Endothelial cell of umbilical vein (primary cell): ENCODE results near the gene ZSCAN16. TPM values are rescaled to one million over a fixed set of nuclear protein-coding genes. Genes with fewer than 3 reads are reported as not detected.
"Not testable (repeated sequence)": the region's sequence is repeated elsewhere in the genome, so short reads cannot be mapped to it uniquely, and the experiment has no call there.

Experiments
- BruUV-seq: library from RNA; stranded (reverse); fragments of 400-500 nt; replicated peaks from 2 replicates; lab custom pipeline; 2021; lab: Mats Ljungman, UMichigan
- CTCF ChIA-PET: fragments of 300-600, 350-600 bp; sonication (Branson Sonifier 250); formaldehyde crosslinking; loops from one replicate; lab custom pipeline; 2021; ENCODE audit warnings: antibody characterized with exemption, inconsistent platforms; lab: Charles Lee
- POLR2A ChIA-PET: fragments of 300-600, 350-600 bp; sonication (Branson Sonifier 250); formaldehyde crosslinking; loops from one replicate; lab custom pipeline; 2021; ENCODE audit warnings: antibody characterized with exemption, inconsistent platforms; lab: Charles Lee
- DNase-seq: peaks from one replicate; pipeline ENCODE4 v3.0.0-alpha.2; 2011; ENCODE audit warnings: low read depth, low spot score
- FAIRE-seq: peaks from 2 replicates; lab custom pipeline; 2011; peaks lifted over from hg19 to GRCh38; lab: Jason Lieb, UNC
- H2AFZ ChIP-seq: 2 replicates; pipeline ENCODE4 v1.6.0; 2012; ENCODE audit warnings: low read depth, low read length, control low read depth, inconsistent platforms
- H3K27ac ChIP-seq: 2 replicates; pipeline ENCODE4 v1.5.1; 2011; ENCODE audit warnings: low read depth, mild to moderate bottlenecking, control low read depth, low read length, moderate library complexity; ENCODE audit not compliant: insufficient read depth
- H3K27me3 ChIP-seq, 2 experiments: 2 replicates each; pipeline versions ENCODE4 v1.6.0 to v1.6.1; 2011; ENCODE audit warnings: low read length in 2 of 2, mixed read lengths in 1 of 2; ENCODE audit not compliant: control insufficient read depth in 2 of 2, insufficient read depth in 2 of 2
- H3K36me3 ChIP-seq, 2 experiments: 2 replicates in 1 of 2; 3 replicates in 1 of 2; pipeline ENCODE4 v1.5.1; 2011; ENCODE audit warnings: low read length in 2 of 2, mild to moderate bottlenecking in 1 of 2, moderate library complexity in 1 of 2; ENCODE audit not compliant: control insufficient read depth in 2 of 2, insufficient read depth in 2 of 2; ENCODE audit errors: extremely low read depth in 1 of 2
- H3K4me1 ChIP-seq: 3 replicates; pipeline ENCODE4 v1.5.1; 2011; ENCODE audit warnings: mild to moderate bottlenecking, low read length; ENCODE audit not compliant: control insufficient read depth, insufficient read depth; ENCODE audit errors: extremely low read depth
- H3K4me2 ChIP-seq: 2 replicates; pipeline ENCODE4 v1.6.1; 2011; ENCODE audit warnings: low read length, control low read depth, mixed read lengths; ENCODE audit not compliant: insufficient read depth
- H3K4me3 ChIP-seq, 3 experiments: fragments of 200-600 bp in 1 of 3; sonication (generic), shearing (Covaris generic) in 1 of 3; replicated peaks in 1 of 3; 2 replicates each; pipeline ENCODE4 v1.5.1; 2011 to 2016; ENCODE audit warnings: control low read depth in 3 of 3, low read length in 3 of 3, mild to moderate bottlenecking in 2 of 3, inconsistent platforms in 1 of 3, low read depth in 1 of 3, moderate library complexity in 1 of 3; ENCODE audit not compliant: insufficient read depth in 1 of 3
- H3K79me2 ChIP-seq: 2 replicates; pipeline ENCODE4 v1.6.0; 2012; ENCODE audit warnings: low read length, inconsistent platforms; ENCODE audit not compliant: control insufficient read depth, insufficient read depth
- H3K9ac ChIP-seq: replicated peaks from 2 replicates; pipeline ENCODE3; 2011; ENCODE audit warnings: low read length, control low read depth; ENCODE audit not compliant: insufficient read depth; ENCODE audit errors: extremely low read depth
- H3K9me1 ChIP-seq: replicated peaks from 3 replicates; pipeline ENCODE4 v1.6.0; 2011; ENCODE audit warnings: mild to moderate bottlenecking, low read length; ENCODE audit not compliant: control insufficient read depth, insufficient read depth; ENCODE audit errors: extremely low read depth
- H3K9me3 ChIP-seq: replicated peaks from 2 replicates; pipeline ENCODE4 v1.5.1; 2012; ENCODE audit warnings: low read length, inconsistent platforms; ENCODE audit not compliant: control insufficient read depth, insufficient read depth
- H4K20me1 ChIP-seq: replicated peaks from 2 replicates; pipeline ENCODE3; 2011; ENCODE audit warnings: mild to moderate bottlenecking, low read length; ENCODE audit not compliant: control insufficient read depth, insufficient read depth; ENCODE audit errors: extremely low read depth
- CTCF ChIP-seq, 2 donors: IDR thresholded peaks; 1 replicate in 1 of 2; 2 replicates in 1 of 2; pipeline ENCODE4 v1.5.1; 2011; ENCODE audit warnings: low read length in 2 of 2, mild to moderate bottlenecking in 2 of 2, moderate library complexity in 2 of 2, control low read depth in 1 of 2, inconsistent platforms in 1 of 2, low read depth in 1 of 2; ENCODE audit not compliant: insufficient read depth in 1 of 2; ENCODE audit errors: extremely low read depth in 1 of 2
- EZH2 ChIP-seq: IDR thresholded peaks from 2 replicates; pipeline ENCODE4 v1.6.1; 2012; ENCODE audit warnings: borderline replicate concordance, low read depth, mild to moderate bottlenecking, moderate library complexity, low read length, inconsistent platforms; ENCODE audit not compliant: severe bottlenecking
- FOS ChIP-seq: IDR thresholded peaks from 2 replicates; pipeline ENCODE4 v1.6.1; 2011; ENCODE audit warnings: mild to moderate bottlenecking, low read length, moderate library complexity, borderline replicate concordance; ENCODE audit not compliant: insufficient read depth
- GATA2 ChIP-seq: IDR thresholded peaks from 2 replicates; pipeline ENCODE4 v1.7.0; 2011; ENCODE audit warnings: low read depth, mild to moderate bottlenecking, moderate library complexity, mixed read lengths, low read length; ENCODE audit not compliant: insufficient read length, insufficient read depth
- JUN ChIP-seq: IDR thresholded peaks from 2 replicates; pipeline ENCODE4 v1.6.1; 2011; ENCODE audit warnings: borderline replicate concordance, low read depth; ENCODE audit not compliant: insufficient read length, insufficient read depth
- MAX ChIP-seq: IDR thresholded peaks from 2 replicates; pipeline ENCODE4 v1.6.1; 2011; ENCODE audit not compliant: insufficient read depth, insufficient read length
- MYC ChIP-seq: IDR thresholded peaks from one replicate; pipeline ENCODE4 v1.6.1; 2011; ENCODE audit warnings: mild to moderate bottlenecking, low read depth, low read length
- POLR2A ChIP-seq: IDR thresholded peaks from 2 replicates; pipeline ENCODE4 v1.6.1; 2012; ENCODE audit warnings: low read depth, mild to moderate bottlenecking, control low read depth, low read length
- POLR2AphosphoS5 ChIP-seq: IDR thresholded peaks from 2 replicates; pipeline ENCODE4 v1.6.1; 2012; ENCODE audit warnings: low read depth, mild to moderate bottlenecking, control low read depth, low read length, moderate library complexity; ENCODE audit not compliant: insufficient read depth
- dilution Hi-C: fragments of 300-500 bp; cut with MboI; formaldehyde crosslinking; loops from one replicate; pipeline ENCODE4 v1.15.0; 2019; ENCODE audit warnings: low sequenced_read_pairs; ENCODE audit not compliant: extremely low pct_ligation_motif_present
- intact Hi-C: fragments of 100-400 bp; cut with micrococcal nuclease; formaldehyde crosslinking; loops from one replicate; pipeline ENCODE4 v1.10.0; 2022
- polyA plus RNA-seq, 4 experiments: library from polyadenylated mRNA; depleted of rRNA in 3 of 4; stranded (reverse) in 3 of 4; unstranded in 1 of 4; fragments of >200 nt; gene quantifications; 2 replicates each; pipeline versions ENCODE4 v1.2.1 to v1.2.3, GENCODE V29; 2011 to 2012; ENCODE audit warnings: missing spikeins in 1 of 4
- total RNA-seq: library from RNA; stranded (reverse); gene quantifications from 2 replicates; pipeline ENCODE4 v1.2.3, GENCODE V29; 2021

ZSCAN16 gene
- total and polyA plus RNA-seq, 2 donors (not counting 3 experiments of a cell fraction or from before 2014, with no cell fraction given) = 4.9 to 7.7 TPM

- intact Hi-C loops (no loop called here), dilution Hi-C loops (no loop called here)
- DNase-seq (no peak), FAIRE-seq (no peak)
- H4K20me1 ChIP-seq = no peaks in the 10 kb centered on the region
- no peak overlapping the region for H3K4me3 ChIP-seq
- POLR2A ChIA-PET = no interaction called here
- H3K9me3 ChIP-seq = no peaks in the 10 kb centered on the region
- TF ChIP-seq EZH2 (no peak), CTCF (IDR thresholded peaks at IDR 0.05; ENCODE audit: extremely low read depth in 1 of 2, insufficient read depth in 1 of 2, low read depth in 1 of 2, low read length in 2 of 2) (no peak), MYC (no peak), GATA2 (no peak), JUN (no peak), FOS (no peak), MAX (no peak), POLR2A (no peak), POLR2AphosphoS5 (no peak)
- H3K27ac ChIP-seq = no peak overlapping the region
- CTCF ChIA-PET = no interaction called here
- no peak overlapping the region for H3K9ac ChIP-seq
- no peaks in the 10 kb centered on the region for H3K79me2 ChIP-seq
- H3K9me1 ChIP-seq = no peaks in the 10 kb centered on the region
- no TSS peak for BruUV-seq
- H3K27me3 ChIP-seq = peaks cover 5 to 7% of the 10 kb centered on the region in 2 experiments
- no peak overlapping the region for H2AFZ ChIP-seq
- H3K36me3 ChIP-seq = no peaks in the 10 kb centered on the region
- H3K4me2 ChIP-seq = no peak overlapping the region
- H3K4me1 ChIP-seq = no peaks in the 10 kb centered on the region
Measured at GRCh38 chr6:28090917-28091586, 33.4 kb upstream of the ZSCAN16 start.

GRCh38 chr6:28102222-28102621, 22.2 kb upstream of the ZSCAN16 start:
- H3K9me3 ChIP-seq, H3K9ac ChIP-seq, FAIRE-seq, POLR2A ChIA-PET, intact Hi-C loops, BruUV-seq, dilution Hi-C loops, DNase-seq, H4K20me1 ChIP-seq, H3K4me3 ChIP-seq, H3K27me3 ChIP-seq, H2AFZ ChIP-seq, H3K4me1 ChIP-seq, H3K79me2 ChIP-seq, H3K4me2 ChIP-seq, H3K27ac ChIP-seq, H3K36me3 ChIP-seq, H3K9me1 ChIP-seq, CTCF ChIA-PET: not testable (repeated sequence)
